Breast epithelium (tissue), 4 donors: Measurements from ENCODE around the gene PLA2G2F. TPM values are rescaled to one million over a fixed set of nuclear protein-coding genes. Genes with fewer than 3 reads are reported as not detected.

Experiments used
- DNase-seq, 2 donors: peaks; one replicate each; pipeline ENCODE4 v3.0.0-alpha.2; 2019; ENCODE audit warnings: low spot score in 2 of 2
- H3K27ac ChIP-seq, 2 donors: fragments of 200-600 bp; sonication (generic) in 1 of 2; one replicate each; pipeline ENCODE4 v1.5.1; 2016 to 2019; ENCODE audit warnings: mild to moderate bottlenecking in 1 of 2
- H3K27me3 ChIP-seq, 2 donors: fragments of 200-600 bp; sonication (generic) in 1 of 2; one replicate each; pipeline versions ENCODE4 v1.5.1 to v1.6.0; 2017 to 2019; ENCODE audit warnings: control low read depth in 1 of 2, mild to moderate bottlenecking in 1 of 2
- H3K36me3 ChIP-seq: fragments of 200-600 bp; one replicate; pipeline ENCODE4 v1.5.1; 2019
- H3K4me1 ChIP-seq, 2 donors: fragments of 200-600 bp; sonication (generic); one replicate each; pipeline ENCODE4 v1.5.1; 2016 to 2019; ENCODE audit warnings: control low read depth in 1 of 2
- H3K4me3 ChIP-seq, 3 donors: fragments of 200-600 bp; sonication (generic); 1 replicate in 2 of 3; 2 replicates in 1 of 3; pipeline ENCODE4 v1.5.1; 2016 to 2019; ENCODE audit warnings: mild to moderate bottlenecking in 3 of 3, moderate library complexity in 2 of 3
- H3K9me3 ChIP-seq, 2 donors: fragments of 200-600 bp; sonication (generic) in 1 of 2; one replicate each; pipeline ENCODE4 v1.5.1; 2016 to 2019; ENCODE audit warnings: control low read depth in 1 of 2
- POLR2A ChIP-seq: fragments of 450-650 bp; IDR thresholded peaks from one replicate; pipeline ENCODE4 v1.6.1; 2016; ENCODE audit warnings: antibody characterized with exemption, mild to moderate bottlenecking, moderate library complexity
- POLR2AphosphoS5 ChIP-seq, 3 donors: sonication (generic); formaldehyde crosslinking; IDR thresholded peaks; one replicate each; pipeline ENCODE4 v1.6.1; 2017; ENCODE audit warnings: antibody characterized with exemption in 3 of 3
- intact Hi-C: fragments of 100-400 bp; cut with DNase I; formaldehyde crosslinking; loops from one replicate; pipeline ENCODE4 v1.15.1; 2023; ENCODE audit warnings: low total_unique reads
- total RNA-seq, 3 donors: library from RNA; depleted of rRNA; stranded (reverse); fragments of >200 nt; gene quantifications; one replicate each; pipeline ENCODE4 v1.1.0, GENCODE V29; 2016
- TF ChIP-seq, protein P1 (sequence below), 3 donors: fragments of 450-650 bp; IDR thresholded peaks; one replicate each; pipeline ENCODE4 v1.5.1; 2016 to 2017; ENCODE audit warnings: antibody characterized with exemption in 3 of 3, mild to moderate bottlenecking in 3 of 3, moderate library complexity in 3 of 3

PLA2G2F gene
- total RNA-seq, 3 donors from 2014 or later = not detected

- TF ChIP-seq POLR2AphosphoS5 (IDR thresholded peaks at IDR 0.05) (no peak), POLR2A (no peak)
- TF ChIP-seq, protein P1, sequence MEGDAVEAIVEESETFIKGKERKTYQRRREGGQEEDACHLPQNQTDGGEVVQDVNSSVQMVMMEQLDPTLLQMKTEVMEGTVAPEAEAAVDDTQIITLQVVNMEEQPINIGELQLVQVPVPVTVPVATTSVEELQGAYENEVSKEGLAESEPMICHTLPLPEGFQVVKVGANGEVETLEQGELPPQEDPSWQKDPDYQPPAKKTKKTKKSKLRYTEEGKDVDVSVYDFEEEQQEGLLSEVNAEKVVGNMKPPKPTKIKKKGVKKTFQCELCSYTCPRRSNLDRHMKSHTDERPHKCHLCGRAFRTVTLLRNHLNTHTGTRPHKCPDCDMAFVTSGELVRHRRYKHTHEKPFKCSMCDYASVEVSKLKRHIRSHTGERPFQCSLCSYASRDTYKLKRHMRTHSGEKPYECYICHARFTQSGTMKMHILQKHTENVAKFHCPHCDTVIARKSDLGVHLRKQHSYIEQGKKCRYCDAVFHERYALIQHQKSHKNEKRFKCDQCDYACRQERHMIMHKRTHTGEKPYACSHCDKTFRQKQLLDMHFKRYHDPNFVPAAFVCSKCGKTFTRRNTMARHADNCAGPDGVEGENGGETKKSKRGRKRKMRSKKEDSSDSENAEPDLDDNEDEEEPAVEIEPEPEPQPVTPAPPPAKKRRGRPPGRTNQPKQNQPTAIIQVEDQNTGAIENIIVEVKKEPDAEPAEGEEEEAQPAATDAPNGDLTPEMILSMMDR (IDR thresholded peaks at IDR 0.05) = no peak
- intact Hi-C loops = no loop called here
- Histone ChIP-seq H3K9me3 (no peaks in the 10 kb centered on the region), H3K27ac (peak overlapping the region; percentile 38 to 42), H3K27me3 (no peaks in the 10 kb centered on the region), H3K4me3 (no peak overlapping the region), H3K36me3 (no peaks in the 10 kb centered on the region), H3K4me1 (peaks cover 0 to 8% of the 10 kb centered on the region in 2 donors)
- DNase-seq = no peak
Measured at GRCh38 chr1:20188455-20188817, 49.3 kb downstream of the PLA2G2F start.

- TF ChIP-seq POLR2A = no peak
- TF ChIP-seq POLR2AphosphoS5 (IDR thresholded peaks at IDR 0.05) = no peak
- intact Hi-C loops = no loop called here
- no peak for DNase-seq
- H3K27me3 ChIP-seq = no peaks in the 10 kb centered on the region
- H3K27ac ChIP-seq = no peak overlapping the region
- no peaks in the 10 kb centered on the region for H3K36me3 ChIP-seq
- peaks cover 0 to 8% of the 10 kb centered on the region in 2 donors for H3K4me1 ChIP-seq
- H3K4me3 ChIP-seq = no peak overlapping the region
- no peaks in the 10 kb centered on the region for H3K9me3 ChIP-seq
Measured at GRCh38 chr1:20189664-20190063, 50.5 kb downstream of the PLA2G2F start.

DNA sequence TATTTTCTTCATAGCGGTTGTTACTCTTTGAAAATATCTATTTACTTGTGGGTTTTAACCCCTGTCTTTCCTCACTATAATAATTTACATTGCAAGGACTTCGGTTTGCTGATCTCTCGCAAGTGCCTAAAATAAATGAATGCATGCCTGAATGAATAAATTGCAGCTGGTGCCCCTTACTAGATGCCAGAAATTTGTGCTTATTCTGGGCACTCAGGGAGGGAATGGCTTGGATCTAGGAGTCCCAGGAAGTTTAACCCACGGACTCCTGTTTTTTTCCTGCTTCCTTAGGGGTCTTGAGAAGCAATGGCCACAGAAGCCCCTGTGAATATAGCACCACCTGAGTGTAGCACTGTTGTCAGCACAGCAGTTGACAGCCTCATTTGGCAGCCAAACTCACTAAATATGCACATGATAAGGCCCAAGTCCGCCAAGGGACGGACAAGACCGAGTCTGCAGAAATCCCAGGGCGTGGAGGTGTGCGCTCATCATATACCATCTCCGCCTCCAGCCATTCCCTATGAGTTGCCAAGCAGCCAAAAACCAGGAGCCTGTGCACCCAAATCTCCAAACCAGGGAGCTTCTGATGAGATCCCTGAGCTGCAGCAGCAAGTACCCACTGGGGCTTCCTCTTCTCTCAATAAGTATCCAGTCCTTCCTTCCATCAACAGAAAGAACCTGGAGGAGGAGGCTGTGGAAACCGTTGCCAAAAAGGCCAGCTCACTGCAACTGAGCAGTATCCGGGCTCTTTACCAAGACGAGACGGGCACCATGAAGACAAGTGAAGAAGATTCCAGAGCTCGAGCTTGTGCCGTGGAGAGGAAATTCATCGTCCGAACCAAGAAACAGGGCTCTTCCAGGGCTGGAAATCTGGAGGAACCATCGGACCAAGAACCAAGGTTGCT lies 51.4 kb downstream of the PLA2G2F start:
- Histone ChIP-seq H3K9me3 (no peaks in the 10 kb centered on the region), H3K36me3 (no peaks in the 10 kb centered on the region), H3K4me3 (no peak overlapping the region), H3K27me3 (no peaks in the 10 kb centered on the region), H3K27ac (no peak overlapping the region), H3K4me1 (peaks cover 0 to 8% of the 10 kb centered on the region in 2 donors)
- DNase-seq = no peak
- intact Hi-C loops = no loop called here
- TF ChIP-seq POLR2A = no peak
- TF ChIP-seq, protein P1 (IDR thresholded peaks at IDR 0.05) = no peak
- no peak for TF ChIP-seq POLR2AphosphoS5 (IDR thresholded peaks at IDR 0.05)

DNA sequence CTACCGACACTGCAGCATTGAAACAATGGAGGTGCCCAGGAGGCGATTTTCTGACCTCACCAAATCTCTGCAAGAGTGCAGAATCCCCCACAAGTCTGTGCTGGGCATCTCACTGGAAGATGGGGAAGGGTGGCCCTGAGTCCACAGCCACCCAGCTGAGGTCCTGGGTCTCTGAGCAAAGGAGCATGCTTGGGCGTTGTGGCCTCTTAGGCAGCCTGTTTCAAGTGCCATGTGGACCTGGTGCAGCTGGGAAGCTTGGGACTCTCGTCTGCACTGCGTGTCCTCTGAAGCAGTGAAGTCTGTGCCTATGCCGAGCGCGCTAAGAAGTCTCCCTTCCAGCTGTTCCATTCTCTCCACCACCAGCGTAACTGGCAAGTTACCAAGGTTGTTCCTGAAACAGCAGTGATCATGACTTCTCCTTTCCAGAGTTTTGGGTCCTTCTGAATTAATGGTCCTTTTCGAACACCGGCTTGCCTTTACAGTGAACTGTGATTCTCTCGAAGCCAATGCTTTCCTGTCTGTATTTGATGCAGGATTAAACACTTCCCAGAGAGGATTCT lies 52.2 kb downstream of the PLA2G2F start:
- Histone ChIP-seq H3K4me3 (no peak overlapping the region), H3K27ac (peak overlapping the region in 1 of 2 donors; percentile 61), H3K4me1 (peaks cover 0 to 8% of the 10 kb centered on the region in 2 donors), H3K9me3 (no peaks in the 10 kb centered on the region), H3K27me3 (no peaks in the 10 kb centered on the region), H3K36me3 (no peaks in the 10 kb centered on the region)
- no peak for TF ChIP-seq POLR2A
- TF ChIP-seq, protein P1 (IDR thresholded peaks at IDR 0.05) = no peak
- no peak for TF ChIP-seq POLR2AphosphoS5 (IDR thresholded peaks at IDR 0.05)
- intact Hi-C loops = no loop called here
- DNase-seq = no peak

DNA sequence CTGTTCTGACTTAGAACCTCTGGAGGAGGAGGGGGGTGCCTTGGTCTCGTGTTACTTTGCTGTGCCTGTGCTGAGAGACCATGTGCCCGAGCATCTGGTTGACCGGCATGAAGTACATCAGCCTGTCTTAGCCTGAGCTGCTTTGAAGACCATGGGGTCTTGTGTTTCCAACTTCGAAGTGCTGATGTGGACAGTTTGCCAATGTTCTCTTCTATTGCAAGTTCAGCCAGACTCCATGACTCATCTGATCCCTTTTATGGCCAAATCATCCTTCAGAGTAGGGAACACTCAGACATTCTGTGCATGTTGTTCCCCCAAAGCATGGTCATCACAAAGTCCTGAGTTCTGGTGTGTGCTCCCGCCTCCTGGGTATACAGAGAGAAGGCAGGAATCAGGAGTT lies 53.2 kb downstream of the PLA2G2F start:
- no peak overlapping the region for H3K4me3 ChIP-seq
- H3K9me3 ChIP-seq = no peaks in the 10 kb centered on the region
- H3K27ac ChIP-seq = peak overlapping the region; percentile 48 to 61
- TF ChIP-seq POLR2AphosphoS5 (IDR thresholded peaks at IDR 0.05) (peak in 1 of 3 donors; percentile 40), POLR2A (no peak)
- H3K4me1 ChIP-seq = peaks cover 0 to 8% of the 10 kb centered on the region in 2 donors
- intact Hi-C loops = no loop called here
- H3K27me3 ChIP-seq = no peaks in the 10 kb centered on the region
- DNase-seq = no peak
- no peaks in the 10 kb centered on the region for H3K36me3 ChIP-seq

DNA sequence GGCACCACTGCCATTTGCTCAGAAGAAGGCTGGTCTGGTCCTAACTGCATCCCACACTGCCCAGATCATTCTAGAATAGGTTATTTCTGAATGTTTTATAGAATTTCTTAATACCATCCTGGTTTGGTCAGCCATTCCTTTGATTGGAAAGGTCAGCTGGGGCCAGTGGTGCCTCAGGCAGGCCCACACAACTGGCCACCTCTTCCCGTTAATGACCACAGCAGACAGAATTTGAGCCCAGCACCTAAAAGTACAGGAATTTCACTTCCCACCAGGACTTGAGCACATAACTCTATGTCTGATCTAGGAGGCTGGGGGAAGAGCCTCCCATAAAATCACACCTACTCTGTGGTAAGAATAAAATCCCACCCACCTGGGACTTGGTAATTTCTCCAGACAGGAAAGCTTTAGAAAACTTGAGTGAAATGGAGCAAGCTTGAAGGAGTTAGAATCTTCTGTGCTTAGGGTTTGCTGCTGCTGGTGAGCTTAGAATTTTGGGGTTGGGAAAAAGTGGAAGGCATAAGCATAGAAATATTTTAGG lies 53.8 kb downstream of the PLA2G2F start:
- no peaks in the 10 kb centered on the region for H3K27me3 ChIP-seq
- peaks cover 0 to 6% of the 10 kb centered on the region in 2 donors for H3K4me1 ChIP-seq

More for the DNA sequence above, 53.8 kb downstream of the PLA2G2F start:
- Histone ChIP-seq H3K36me3 (no peaks in the 10 kb centered on the region), H3K4me3 (no peak overlapping the region), H3K27ac (peak overlapping the region; percentile 6 to 48), H3K9me3 (no peaks in the 10 kb centered on the region)
- intact Hi-C loops = no loop called here
- TF ChIP-seq, protein P1 (IDR thresholded peaks at IDR 0.05) = no peak
- no peak for TF ChIP-seq POLR2A
- no peak for TF ChIP-seq POLR2AphosphoS5 (IDR thresholded peaks at IDR 0.05)
- no peak for DNase-seq
